Activated CD8-positive, alpha-beta memory T cell treated with anti-CD3 and anti-CD28 coated beads, Interleukin-2, amount 10 ng/mL, durations not matched to agents 7 days and 5 days (primary cell): ENCODE data around the gene MRPL49. TPM values are rescaled to one million over a fixed set of nuclear protein-coding genes. Genes with fewer than 3 reads are reported as not detected.
"Not testable (repeated sequence)": the region's sequence is repeated elsewhere in the genome, so short reads cannot be mapped to it uniquely, and the experiment has no call there.

ENCODE experiments used
- ATAC-seq: fragments of 150-1000 bp; cut with Tn5 transposase; one replicate; pipeline ENCODE4 v1.10.0; 2021; ENCODE audit warnings: moderate library complexity
- CTCF ChIA-PET: fragments of 350-600 bp; sonication (Branson Sonifier 250); formaldehyde crosslinking; loops from one replicate; lab custom pipeline; 2021; ENCODE audit warnings: antibody characterized with exemption; lab: Charles Lee
- DNase-seq: peaks from one replicate; pipeline ENCODE4 v3.0.0-alpha.2; 2020
- H3K27ac Mint-ChIP-seq: one replicate; pipeline ENCODE4 v1.8.0; 2021; ENCODE audit warnings: mild to moderate bottlenecking, mixed read lengths
- H3K27me3 Mint-ChIP-seq: one replicate; pipeline ENCODE4 v1.8.0; 2021; ENCODE audit warnings: mixed read lengths
- H3K36me3 Mint-ChIP-seq: one replicate; pipeline ENCODE4 v1.8.0; 2021; ENCODE audit warnings: mild to moderate bottlenecking, mixed read lengths
- H3K4me1 Mint-ChIP-seq: one replicate; pipeline ENCODE4 v1.8.0; 2021; ENCODE audit warnings: mixed read lengths
- H3K4me3 Mint-ChIP-seq: one replicate; pipeline ENCODE4 v1.8.0; 2021; ENCODE audit warnings: mild to moderate bottlenecking, moderate library complexity, mixed read lengths
- H3K9me3 Mint-ChIP-seq: one replicate; pipeline ENCODE4 v1.8.0; 2022; ENCODE audit warnings: low read depth, mixed read lengths
- total RNA-seq, 2 experiments: library from RNA; stranded (reverse); gene quantifications; one replicate each; pipeline ENCODE4 v1.2.3, GENCODE V29; 2021

Gene MRPL49
- total RNA-seq, 2 experiments from 2014 or later = 42.0 to 61.7 TPM

GRCh38 chr11:65115361-65116082 lies 6.6 kb upstream of the MRPL49 start:
- peaks cover 62% of the 10 kb centered on the region for H3K4me1 Mint-ChIP-seq
- H3K4me3 Mint-ChIP-seq = no peak overlapping the region
- peaks cover 17% of the 10 kb centered on the region for H3K36me3 Mint-ChIP-seq
- no peak for DNase-seq
- no peaks in the 10 kb centered on the region for H3K27me3 Mint-ChIP-seq
- CTCF ChIA-PET = interaction anchor here (1.1 to 4.8 kb wide), 5 partner anchors 12 to 102 kb away, joined by 3 to 29 read pairs (median 16); partner anchors contain the start of genes ARL2 and SYVN1
- peak overlapping the region; percentile 28 for H3K27ac Mint-ChIP-seq
- no peaks in the 10 kb centered on the region for H3K9me3 Mint-ChIP-seq
- no peak for ATAC-seq

- peak overlapping the region; percentile 91 for H3K27ac Mint-ChIP-seq
- peaks cover 26% of the 10 kb centered on the region for H3K36me3 Mint-ChIP-seq
- H3K4me1 Mint-ChIP-seq = peaks cover 61% of the 10 kb centered on the region
- CTCF ChIA-PET = interaction anchor here (0.7 to 4.8 kb wide), 27 partner anchors 13 to 1278 kb away, joined by 3 to 29 read pairs (median 4); partner anchors contain the start of genes ARL2, CAPN1, CDCA5 and POLA2
- DNase-seq (peak; percentile 77), ATAC-seq (no peak)
- no peaks in the 10 kb centered on the region for H3K27me3 Mint-ChIP-seq
- H3K4me3 Mint-ChIP-seq = peak overlapping the region; percentile 86
- H3K9me3 Mint-ChIP-seq = no peaks in the 10 kb centered on the region
Observed at GRCh38 chr11:65116370-65117205, 5.5 kb upstream of the MRPL49 start.

- Mint-ChIP-seq H3K9me3 (no peaks in the 10 kb centered on the region), H3K4me3 (peak within 1 kb of the TSS; percentile 86), H3K27me3 (no peaks in the 10 kb centered on the region), H3K36me3 (peaks cover 32% of the 10 kb centered on the region), H3K4me1 (peaks cover 64% of the 10 kb centered on the region), H3K27ac (peak within 1 kb of the TSS; percentile 91)
- CTCF ChIA-PET = interaction anchor here (0.6 to 4.8 kb wide), 34 partner anchors 9 to 1279 kb away, joined by 3 to 29 read pairs (median 4); partner anchors contain the start of genes ARL2, CAPN1, CDC42BPG and CDCA5
- ATAC-seq = peak; percentile 71
- peak; percentile 100 for DNase-seq
Observed at GRCh38 chr11:65117206-65118096, 4.7 kb upstream of the MRPL49 start, which contains the start of gene ZNHIT2. TSS of gene ZNHIT2 (minus strand) at chr11:65117701. CDS start at chr11:65117653, 48 bp downstream.

- no peaks in the 10 kb centered on the region for H3K27me3 Mint-ChIP-seq
- no peaks in the 10 kb centered on the region for H3K9me3 Mint-ChIP-seq
- H3K4me3 Mint-ChIP-seq = peak overlapping the region; percentile 86
- DNase-seq (no peak), ATAC-seq (no peak)
- CTCF ChIA-PET = interaction anchor here (0.6 to 5.6 kb wide), 22 partner anchors 7 to 307 kb away, joined by 3 to 59 read pairs (median 5); partner anchors contain the start of genes ARL2, CDC42BPG, CDCA5 and DPF2
- peaks cover 66% of the 10 kb centered on the region for H3K4me1 Mint-ChIP-seq
- peak overlapping the region; percentile 89 for H3K27ac Mint-ChIP-seq
- peaks cover 32% of the 10 kb centered on the region for H3K36me3 Mint-ChIP-seq
Observed at GRCh38 chr11:65118097-65118837, 3.9 kb upstream of the MRPL49 start.

- not testable (repeated sequence) for ATAC-seq, H3K27me3 Mint-ChIP-seq
- H3K36me3 Mint-ChIP-seq = peaks cover 32% of the 10 kb centered on the region
Observed at GRCh38 chr11:65118891-65119669, 3.0 kb upstream of the MRPL49 start.

GRCh38 chr11:65119670-65119995 lies 2.5 kb upstream of the MRPL49 start:
- ATAC-seq (no peak), DNase-seq (no peak)
- H3K4me3 Mint-ChIP-seq = no peak overlapping the region
- CTCF ChIA-PET = interaction anchor here (1.0 to 5.6 kb wide), 4 partner anchors 8 to 275 kb away, joined by 3 to 59 read pairs (median 16); partner anchors contain the start of genes ARL2, CDC42BPG, TM7SF2 and VPS51
- H3K27me3 Mint-ChIP-seq = no peaks in the 10 kb centered on the region
- peak overlapping the region; percentile 69 for H3K27ac Mint-ChIP-seq
- H3K9me3 Mint-ChIP-seq = no peaks in the 10 kb centered on the region
- peaks cover 32% of the 10 kb centered on the region for H3K36me3 Mint-ChIP-seq
- H3K4me1 Mint-ChIP-seq = peaks cover 67% of the 10 kb centered on the region

More at GRCh38 chr11:65118891-65119669, 3.0 kb upstream of the MRPL49 start:
- Mint-ChIP-seq H3K4me1 (peaks cover 64% of the 10 kb centered on the region), H3K27ac (peak overlapping the region; percentile 89)
- CTCF ChIA-PET = interaction anchor here (0.6 to 5.6 kb wide), 9 partner anchors 7 to 308 kb away, joined by 3 to 59 read pairs (median 5); partner anchors contain the start of genes ARL2, CDC42BPG, MEN1 and SYVN1
- H3K4me3 Mint-ChIP-seq, DNase-seq, H3K9me3 Mint-ChIP-seq: not testable (repeated sequence)

- peak overlapping the region; percentile 96 for H3K4me3 Mint-ChIP-seq
Observed at GRCh38 chr11:65120831-65121230, 1.3 kb upstream of the MRPL49 start.

GRCh38 chr11:65121447-65121864 lies 665 bp upstream of the MRPL49 start:
- Mint-ChIP-seq H3K27ac (peak overlapping the region; percentile 100), H3K9me3 (no peaks in the 10 kb centered on the region), H3K27me3 (no peaks in the 10 kb centered on the region), H3K4me1 (peaks cover 56% of the 10 kb centered on the region), H3K36me3 (peaks cover 39% of the 10 kb centered on the region), H3K4me3 (peak overlapping the region; percentile 96)
- ATAC-seq (no peak), DNase-seq (peak; percentile 67)
- CTCF ChIA-PET = interaction anchor here (0.9 to 5.6 kb wide), 19 partner anchors 10 to 303 kb away, joined by 3 to 59 read pairs (median 3); partner anchors contain the start of genes ARL2, CAPN1, CDC42BPG and DPF2

More at GRCh38 chr11:65120831-65121230, 1.3 kb upstream of the MRPL49 start:
- Mint-ChIP-seq H3K27ac (peak overlapping the region; percentile 100), H3K4me1 (peaks cover 62% of the 10 kb centered on the region), H3K9me3 (no peaks in the 10 kb centered on the region), H3K36me3 (peaks cover 35% of the 10 kb centered on the region), H3K27me3 (no peaks in the 10 kb centered on the region)
- ATAC-seq = no peak
- CTCF ChIA-PET = interaction anchor here (1.0 to 5.6 kb wide), 9 partner anchors 9 to 277 kb away, joined by 3 to 59 read pairs (median 5); partner anchors contain the start of genes ARL2, CDC42BPG, DPF2 and SAC3D1
- no peak for DNase-seq

- CTCF ChIA-PET = interaction anchor here (0.6 to 1.4 kb wide), 5 partner anchors 9 to 437 kb away, joined by 3 to 7 read pairs (median 3); partner anchors contain the start of gene CDC42EP2
- peak overlapping the region; percentile 33 for H3K4me3 Mint-ChIP-seq
- no peaks in the 10 kb centered on the region for H3K9me3 Mint-ChIP-seq
- peaks cover 33% of the 10 kb centered on the region for H3K36me3 Mint-ChIP-seq
- H3K27ac Mint-ChIP-seq = peak overlapping the region; percentile 7
- peaks cover 40% of the 10 kb centered on the region for H3K4me1 Mint-ChIP-seq
- DNase-seq = no peak
- H3K27me3 Mint-ChIP-seq = no peaks in the 10 kb centered on the region
- no peak for ATAC-seq
Observed at GRCh38 chr11:65124480-65125196, 2.5 kb downstream of the MRPL49 start.

- Mint-ChIP-seq H3K27ac (no peak overlapping the region), H3K4me1 (peaks cover 33% of the 10 kb centered on the region), H3K36me3 (peaks cover 27% of the 10 kb centered on the region), H3K9me3 (no peaks in the 10 kb centered on the region), H3K27me3 (no peaks in the 10 kb centered on the region), H3K4me3 (no peak overlapping the region)
- ATAC-seq = no peak
- CTCF ChIA-PET = interaction anchor here (0.9 to 1.4 kb wide), 4 partner anchors 8 to 189 kb away, joined by 3 to 7 read pairs (median 4); partner anchors contain the start of gene CDC42EP2
- DNase-seq = no peak
Observed at GRCh38 chr11:65125197-65126056, 3.3 kb downstream of the MRPL49 start.
